PFSK-1 (cell line): ENCODE measurements around the gene ASCC3.

Source experiments
- TAF1 ChIP-seq: IDR thresholded peaks from 2 replicates; pipeline ENCODE4 v1.6.1; 2012; ENCODE audit warnings: low read length, control low read depth, borderline replicate concordance; ENCODE audit not compliant: insufficient read depth
- TF ChIP-seq, protein P1 (sequence below), 2 experiments: IDR thresholded peaks; 2 replicates each; pipeline versions ENCODE4 v1.6.1 to v1.8.0; 2011 to 2012; ENCODE audit warnings: low read depth in 2 of 2, low read length in 2 of 2, control low read depth in 1 of 2, inconsistent platforms in 1 of 2, mild to moderate bottlenecking in 1 of 2, moderate library complexity in 1 of 2; ENCODE audit not compliant: insufficient read depth in 1 of 2

DNA sequence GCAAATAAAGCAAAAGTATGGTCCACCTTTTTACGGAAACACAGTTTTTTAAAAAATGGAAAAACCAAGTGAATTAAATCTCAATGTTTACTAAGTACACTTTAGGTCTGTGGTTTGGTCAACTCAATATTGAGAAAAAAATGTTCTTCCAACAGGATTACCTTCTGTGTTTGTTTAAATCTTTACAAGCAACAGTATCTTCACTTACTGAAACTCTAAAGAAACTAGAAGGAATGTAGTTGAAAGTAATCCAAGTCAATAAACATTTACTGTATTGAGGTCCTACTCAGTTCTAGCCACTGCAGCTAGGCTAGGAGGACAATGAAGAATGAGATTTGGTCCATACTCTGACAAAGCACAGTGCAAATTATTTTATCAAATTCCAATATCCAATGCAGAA, 80.1 kb downstream of the ASCC3 start:
- no peak for TF ChIP-seq TAF1
- TF ChIP-seq, protein P1, sequence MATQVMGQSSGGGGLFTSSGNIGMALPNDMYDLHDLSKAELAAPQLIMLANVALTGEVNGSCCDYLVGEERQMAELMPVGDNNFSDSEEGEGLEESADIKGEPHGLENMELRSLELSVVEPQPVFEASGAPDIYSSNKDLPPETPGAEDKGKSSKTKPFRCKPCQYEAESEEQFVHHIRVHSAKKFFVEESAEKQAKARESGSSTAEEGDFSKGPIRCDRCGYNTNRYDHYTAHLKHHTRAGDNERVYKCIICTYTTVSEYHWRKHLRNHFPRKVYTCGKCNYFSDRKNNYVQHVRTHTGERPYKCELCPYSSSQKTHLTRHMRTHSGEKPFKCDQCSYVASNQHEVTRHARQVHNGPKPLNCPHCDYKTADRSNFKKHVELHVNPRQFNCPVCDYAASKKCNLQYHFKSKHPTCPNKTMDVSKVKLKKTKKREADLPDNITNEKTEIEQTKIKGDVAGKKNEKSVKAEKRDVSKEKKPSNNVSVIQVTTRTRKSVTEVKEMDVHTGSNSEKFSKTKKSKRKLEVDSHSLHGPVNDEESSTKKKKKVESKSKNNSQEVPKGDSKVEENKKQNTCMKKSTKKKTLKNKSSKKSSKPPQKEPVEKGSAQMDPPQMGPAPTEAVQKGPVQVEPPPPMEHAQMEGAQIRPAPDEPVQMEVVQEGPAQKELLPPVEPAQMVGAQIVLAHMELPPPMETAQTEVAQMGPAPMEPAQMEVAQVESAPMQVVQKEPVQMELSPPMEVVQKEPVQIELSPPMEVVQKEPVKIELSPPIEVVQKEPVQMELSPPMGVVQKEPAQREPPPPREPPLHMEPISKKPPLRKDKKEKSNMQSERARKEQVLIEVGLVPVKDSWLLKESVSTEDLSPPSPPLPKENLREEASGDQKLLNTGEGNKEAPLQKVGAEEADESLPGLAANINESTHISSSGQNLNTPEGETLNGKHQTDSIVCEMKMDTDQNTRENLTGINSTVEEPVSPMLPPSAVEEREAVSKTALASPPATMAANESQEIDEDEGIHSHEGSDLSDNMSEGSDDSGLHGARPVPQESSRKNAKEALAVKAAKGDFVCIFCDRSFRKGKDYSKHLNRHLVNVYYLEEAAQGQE (IDR thresholded peaks at IDR 0.05; ENCODE audit: insufficient read depth in 1 of 2, low read depth in 2 of 2, low read length in 2 of 2), result no peak
